Activated CD4-positive, alpha-beta T cell treated with anti-CD3 and anti-CD28 coated beads, Interleukin-2, amount 50 U/mL, for 48 hours (primary cell): Measurements from ENCODE around the gene CCND1.
"Not testable (repeated sequence)": the region's sequence is repeated elsewhere in the genome, so short reads cannot be mapped to it uniquely, and the experiment has no call there.

ENCODE experiments used
- DNase-seq, 2 experiments: peaks; one replicate each; pipeline ENCODE4 v3.0.0-alpha.2; 2020

Gene CCND1

GRCh38 chr11:69694781-69695180 is 53.8 kb downstream of the CCND1 start:
- no peak for DNase-seq

- DNase-seq: no peak
Measured at GRCh38 chr11:69695581-69695980, 54.6 kb downstream of the CCND1 start.

GRCh38 chr11:69695995-69696394 is 55.0 kb downstream of the CCND1 start:
- DNase-seq: not testable (repeated sequence)

DNA sequence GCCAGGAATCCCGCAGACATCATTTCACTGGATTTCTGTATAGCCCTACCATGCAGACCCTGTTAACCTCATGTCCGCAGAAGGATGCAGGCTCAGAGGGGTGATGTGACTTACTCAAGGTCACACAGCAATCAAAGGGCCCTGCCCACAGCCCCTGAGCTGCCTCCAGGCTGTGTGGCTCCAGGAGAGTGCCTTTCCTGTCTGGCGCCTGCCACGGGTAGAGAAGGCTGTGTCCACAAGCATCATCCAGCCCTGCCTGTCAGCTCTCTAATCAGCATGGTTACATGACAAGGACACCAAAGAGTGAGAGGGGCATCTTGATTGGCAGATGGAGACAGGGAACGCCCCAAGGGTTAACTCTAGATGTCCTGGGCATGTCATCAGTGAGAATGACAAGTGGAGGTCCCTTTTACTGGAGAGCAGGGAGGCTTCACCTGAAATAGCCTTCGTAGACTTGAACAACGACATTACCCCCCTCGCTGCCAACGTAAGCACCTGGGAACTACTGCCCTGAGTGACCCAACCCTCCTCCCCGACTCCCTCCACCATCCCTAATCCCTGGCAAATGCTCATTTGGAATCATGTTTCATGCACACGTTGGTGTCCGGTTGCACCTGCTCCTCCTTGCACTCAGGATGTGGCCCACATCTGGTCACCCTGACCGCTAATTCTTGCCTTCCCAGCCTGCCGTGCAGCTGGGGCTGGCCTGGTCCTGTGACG is 56.0 kb downstream of the CCND1 start:
- DNase-seq: no peak

DNA sequence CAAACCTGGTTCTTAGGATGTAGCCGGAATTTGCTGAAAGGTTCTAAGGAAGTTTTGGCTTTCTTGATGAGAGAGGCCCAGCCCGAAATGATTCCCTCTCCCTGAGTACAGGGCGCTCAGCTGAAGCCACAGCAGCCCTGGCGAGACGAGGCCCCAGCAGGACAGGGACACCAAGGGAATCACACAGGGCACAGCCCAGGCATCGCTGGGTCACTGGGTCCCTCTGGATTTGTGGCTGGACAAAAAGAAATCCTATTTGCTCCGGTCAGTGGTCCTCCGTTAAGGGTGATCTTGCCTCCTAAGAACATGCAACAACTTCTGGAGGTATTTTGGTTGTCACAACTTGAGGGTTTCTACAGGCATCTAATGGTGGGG is 56.5 kb downstream of the CCND1 start:
- DNase-seq: no peak

DNA sequence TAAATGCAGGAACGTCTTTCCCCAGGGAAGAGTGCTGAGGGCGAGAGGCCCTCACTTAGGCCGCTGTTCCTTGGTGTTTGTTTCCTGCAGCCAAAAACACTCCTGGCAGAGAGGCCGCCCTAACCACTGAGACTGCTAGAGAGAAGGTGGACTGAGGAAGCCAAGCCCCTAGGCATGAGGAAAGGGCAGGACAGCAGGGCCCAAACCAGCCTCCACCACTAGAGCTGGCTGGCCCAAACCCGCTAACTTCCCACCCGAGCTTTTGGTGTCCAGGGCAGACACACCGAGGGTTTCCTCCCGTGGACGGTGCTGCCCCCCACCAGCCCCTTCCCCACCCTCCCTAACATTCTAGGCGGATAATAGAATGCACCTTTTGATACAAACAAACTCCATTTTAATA is 56.9 kb downstream of the CCND1 start:
- no peak for DNase-seq

DNA sequence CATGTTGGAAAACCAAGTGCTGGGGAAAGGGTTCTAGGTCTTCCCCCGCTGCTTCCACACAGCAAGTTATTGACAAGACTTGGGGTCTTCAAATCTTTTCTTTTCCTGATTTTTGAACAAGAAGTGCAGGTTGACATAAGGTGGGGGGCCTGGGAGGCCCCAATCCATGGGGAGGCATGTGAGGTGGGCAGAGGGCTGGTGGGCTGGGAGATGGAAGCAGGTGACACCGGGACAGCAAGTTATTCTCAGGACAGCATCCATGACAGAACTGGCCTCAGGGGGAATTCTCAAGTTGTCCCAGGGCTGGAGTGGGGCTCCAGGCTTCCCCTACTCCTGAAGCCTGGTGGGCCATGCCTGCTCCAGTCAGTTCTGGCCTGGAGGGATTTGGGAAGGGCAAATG is 57.4 kb downstream of the CCND1 start:
- DNase-seq: no peak

DNA sequence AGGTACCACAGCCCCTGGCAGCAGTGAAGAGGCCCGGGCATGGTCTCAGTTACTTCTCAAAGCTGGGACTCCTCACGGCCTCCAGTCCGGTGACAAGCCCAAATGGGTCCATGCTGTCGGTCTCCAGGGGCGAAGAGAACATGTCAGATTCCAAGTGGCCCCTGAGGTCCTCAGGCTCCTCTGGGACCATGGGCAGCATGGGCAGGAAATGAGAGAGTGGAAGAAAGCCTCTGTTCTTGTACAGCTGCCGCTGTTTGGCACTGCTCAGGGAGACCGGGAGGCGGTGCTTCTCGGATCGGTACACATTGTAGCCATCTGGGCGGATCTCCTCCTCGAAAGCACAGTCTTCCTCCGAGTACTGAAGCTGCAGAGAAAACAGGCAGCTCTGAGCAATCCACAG is 58.3 kb downstream of the CCND1 start:
- no peak for DNase-seq

DNA sequence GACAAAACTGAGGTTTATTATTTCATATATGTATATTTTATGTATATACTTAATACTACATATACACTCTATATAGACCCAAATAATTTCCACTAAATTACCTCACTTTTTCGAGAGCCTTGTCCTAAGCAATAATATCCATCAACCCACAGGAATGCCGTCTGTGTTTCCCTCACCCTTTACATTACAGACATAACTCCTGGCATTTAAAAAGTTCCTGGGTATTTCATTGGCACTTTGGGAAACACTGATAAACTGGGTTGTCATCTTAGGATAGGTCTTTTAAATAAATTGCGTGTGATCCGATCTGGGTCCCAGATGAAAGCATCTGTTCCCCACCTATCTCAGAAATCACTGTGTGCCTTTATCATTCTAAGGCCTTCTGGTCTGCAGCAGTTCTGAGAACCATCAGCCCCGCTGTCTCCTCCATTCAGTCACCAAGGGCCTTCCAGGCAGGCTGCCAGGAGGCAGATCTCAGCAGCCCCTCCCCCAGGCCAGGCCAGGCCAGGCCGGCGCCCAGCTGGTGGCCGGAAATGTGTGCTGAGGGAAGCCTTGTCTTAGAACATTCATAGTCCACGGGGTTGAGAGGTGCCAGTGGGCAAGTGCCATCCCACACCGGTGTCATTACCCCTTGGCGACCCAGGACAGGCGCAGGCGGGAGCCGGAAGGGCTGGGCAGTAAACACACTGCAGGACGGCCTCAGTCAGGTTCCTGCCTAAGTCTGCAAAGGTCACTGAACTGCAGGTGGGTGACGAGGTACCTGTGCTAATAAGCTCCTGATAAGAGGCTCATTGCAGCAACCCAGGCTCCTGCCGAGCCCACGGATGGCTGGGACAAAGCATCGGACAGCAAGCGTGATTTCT is 59.6 kb downstream of the CCND1 start:
- DNase-seq: no peak

DNA sequence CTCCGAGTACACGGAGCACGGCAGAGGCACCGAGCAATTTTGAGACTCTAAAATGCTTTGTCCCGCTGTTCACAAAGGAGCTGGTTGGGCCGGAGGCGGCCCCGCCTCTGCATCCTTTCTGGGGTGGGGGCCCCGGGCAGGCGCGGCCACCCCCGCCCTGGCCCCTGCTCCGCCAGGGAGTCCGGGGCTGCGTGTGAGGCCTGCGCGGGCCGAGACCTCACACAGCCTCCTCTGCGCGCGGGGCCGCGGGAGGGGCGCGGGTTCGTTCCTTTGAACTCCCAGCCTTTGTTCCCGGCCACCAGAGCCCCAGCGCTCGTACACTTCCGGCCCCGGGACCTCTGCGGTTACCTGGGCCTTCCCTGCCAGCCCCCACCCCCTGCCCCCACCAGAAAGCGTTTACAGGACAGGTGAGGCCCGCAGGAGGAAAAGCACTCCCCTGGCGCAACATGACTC is 61.3 kb downstream of the CCND1 start:
- no peak for DNase-seq

- DNase-seq: no peak
Measured at GRCh38 chr11:69702769-69703452, 62.0 kb downstream of the CCND1 start.

- DNase-seq: no peak
Measured at GRCh38 chr11:69703453-69703767, 62.5 kb downstream of the CCND1 start.
